Duodenal mucosa (tissue), 2 donors: ENCODE results near the gene ZNF519.
"Not testable (repeated sequence)": the region's sequence is repeated elsewhere in the genome, so short reads cannot be mapped to it uniquely, and the experiment has no call there.

ENCODE experiments used
- H3K27ac ChIP-seq: one replicate; pipeline ENCODE4 v1.7.0; 2013; ENCODE audit warnings: low read depth, low read length
- H3K27me3 ChIP-seq, 2 donors: one replicate each; pipeline ENCODE4 v1.7.0; 2013; ENCODE audit warnings: low read length in 2 of 2, control low read depth in 1 of 2; ENCODE audit not compliant: insufficient read depth in 2 of 2, control insufficient read depth in 1 of 2
- H3K36me3 ChIP-seq, 2 donors: one replicate each; pipeline ENCODE4 v1.7.0; 2013; ENCODE audit warnings: low read length in 2 of 2, control low read depth in 1 of 2; ENCODE audit not compliant: insufficient read depth in 2 of 2, control insufficient read depth in 1 of 2
- H3K4me1 ChIP-seq, 2 donors: one replicate each; pipeline ENCODE4 v1.7.0; 2013; ENCODE audit warnings: low read length in 2 of 2, control low read depth in 1 of 2; ENCODE audit not compliant: insufficient read depth in 2 of 2, control insufficient read depth in 1 of 2
- H3K4me3 ChIP-seq, 2 donors: one replicate each; pipeline ENCODE4 v1.7.0; 2013; ENCODE audit warnings: low read length in 2 of 2, low read depth in 1 of 2
- H3K9ac ChIP-seq, 2 donors: one replicate each; pipeline ENCODE4 v1.7.0; 2013; ENCODE audit warnings: low read length in 2 of 2, low read depth in 1 of 2
- H3K9me3 ChIP-seq, 2 donors: one replicate each; pipeline ENCODE4 v1.7.0; 2013; ENCODE audit warnings: low read length in 2 of 2, control low read depth in 1 of 2; ENCODE audit not compliant: control insufficient read depth in 1 of 2

Gene ZNF519

GRCh38 chr18:14171301-14172141 lies 39.3 kb upstream of the ZNF519 start:
- not testable (repeated sequence) for H3K27me3 ChIP-seq, H3K27ac ChIP-seq, H3K4me3 ChIP-seq, H3K9ac ChIP-seq, H3K36me3 ChIP-seq, H3K9me3 ChIP-seq, H3K4me1 ChIP-seq

GRCh38 chr18:14170367-14171036 lies 38.3 kb upstream of the ZNF519 start:
- H3K27me3 ChIP-seq, H3K4me1 ChIP-seq, H3K9me3 ChIP-seq, H3K36me3 ChIP-seq, H3K4me3 ChIP-seq, H3K9ac ChIP-seq, H3K27ac ChIP-seq: not testable (repeated sequence)

GRCh38 chr18:14162915-14163314 lies 30.7 kb upstream of the ZNF519 start:
- H3K9ac ChIP-seq, H3K36me3 ChIP-seq: not testable (repeated sequence)

GRCh38 chr18:14151564-14152113 lies 19.4 kb upstream of the ZNF519 start:
- H3K9ac ChIP-seq, H3K27ac ChIP-seq, H3K27me3 ChIP-seq, H3K36me3 ChIP-seq, H3K4me1 ChIP-seq, H3K4me3 ChIP-seq, H3K9me3 ChIP-seq: not testable (repeated sequence)

More at GRCh38 chr18:14162915-14163314, 30.7 kb upstream of the ZNF519 start:
- H3K4me1 ChIP-seq, H3K27me3 ChIP-seq, H3K27ac ChIP-seq, H3K9me3 ChIP-seq, H3K4me3 ChIP-seq: not testable (repeated sequence)

GRCh38 chr18:14150766-14151165 lies 18.5 kb upstream of the ZNF519 start:
- H3K4me1 ChIP-seq, H3K9ac ChIP-seq, H3K4me3 ChIP-seq, H3K36me3 ChIP-seq, H3K27ac ChIP-seq, H3K27me3 ChIP-seq, H3K9me3 ChIP-seq: not testable (repeated sequence)

GRCh38 chr18:14149916-14150420 lies 17.7 kb upstream of the ZNF519 start:
- not testable (repeated sequence) for H3K27ac ChIP-seq, H3K36me3 ChIP-seq, H3K4me1 ChIP-seq, H3K4me3 ChIP-seq, H3K27me3 ChIP-seq, H3K9me3 ChIP-seq, H3K9ac ChIP-seq

- not testable (repeated sequence) for H3K27me3 ChIP-seq
Measured at GRCh38 chr18:14149121-14149850, 17.1 kb upstream of the ZNF519 start.

GRCh38 chr18:14147935-14148865 lies 16.0 kb upstream of the ZNF519 start:
- not testable (repeated sequence) for H3K9ac ChIP-seq, H3K4me3 ChIP-seq, H3K36me3 ChIP-seq, H3K27me3 ChIP-seq, H3K27ac ChIP-seq, H3K9me3 ChIP-seq, H3K4me1 ChIP-seq

More at GRCh38 chr18:14149121-14149850, 17.1 kb upstream of the ZNF519 start:
- H3K9me3 ChIP-seq, H3K4me3 ChIP-seq, H3K27ac ChIP-seq, H3K4me1 ChIP-seq, H3K36me3 ChIP-seq, H3K9ac ChIP-seq: not testable (repeated sequence)

GRCh38 chr18:14146771-14147170 lies 14.5 kb upstream of the ZNF519 start:
- not testable (repeated sequence) for H3K36me3 ChIP-seq, H3K9ac ChIP-seq, H3K4me1 ChIP-seq, H3K27ac ChIP-seq, H3K27me3 ChIP-seq, H3K4me3 ChIP-seq, H3K9me3 ChIP-seq
